H7 (cell line): ENCODE results near the gene CBL. TPM values are rescaled to one million over a fixed set of nuclear protein-coding genes. Genes with fewer than 3 reads are reported as not detected.
A peak's percentile ranks its signal among the peaks of the same experiment; 100 is the strongest.

ENCODE experiments used
- DNase-seq: peaks from one replicate; pipeline ENCODE4 v3.0.0; 2012
- H3K27me3 ChIP-seq: 2 replicates; pipeline ENCODE4 v1.6.0; 2011; ENCODE audit warnings: mild to moderate bottlenecking, low read length; ENCODE audit not compliant: control insufficient read depth, insufficient read depth
- H3K36me3 ChIP-seq: replicated peaks from 2 replicates; pipeline ENCODE4 v1.5.1; 2011; ENCODE audit warnings: low read length; ENCODE audit not compliant: control insufficient read depth, insufficient read depth
- H3K4me3 ChIP-seq: 2 replicates; pipeline ENCODE4 v1.5.1; 2011; ENCODE audit warnings: low read depth, mild to moderate bottlenecking, control low read depth, low read length, moderate library complexity; ENCODE audit not compliant: insufficient read depth
- total RNA-seq: library from RNA; depleted of rRNA; stranded (reverse); fragments of >200 nt; shearing (Covaris generic); gene quantifications from 2 replicates; pipeline ENCODE4 v1.2.3, GENCODE V29; 2014

The CBL gene
- total RNA-seq, 1 experiment from 2014 or later, result 16.1 TPM

GRCh38 chr11:119322921-119323531 lies 116.9 kb downstream of the CBL start:
- Histone ChIP-seq H3K27me3 (no peaks in the 10 kb centered on the region), H3K4me3 (no peak overlapping the region), H3K36me3 (no peaks in the 10 kb centered on the region)
- no peak for DNase-seq

- no peaks in the 10 kb centered on the region for H3K27me3 ChIP-seq
- H3K36me3 ChIP-seq, result no peaks in the 10 kb centered on the region
- no peak overlapping the region for H3K4me3 ChIP-seq
- peak; percentile 85 for DNase-seq
These were observed 117.4 kb downstream of the CBL start for GRCh38 chr11:119323532-119324033.

- DNase-seq, result no peak
- H3K36me3 ChIP-seq, result no peaks in the 10 kb centered on the region
- H3K27me3 ChIP-seq, result no peaks in the 10 kb centered on the region
- no peak overlapping the region for H3K4me3 ChIP-seq
These were observed 118.0 kb downstream of the CBL start for GRCh38 chr11:119324189-119324588.

- no peak for DNase-seq
- Histone ChIP-seq H3K36me3 (no peaks in the 10 kb centered on the region), H3K27me3 (no peaks in the 10 kb centered on the region), H3K4me3 (no peak overlapping the region)
These were observed 123.2 kb downstream of the CBL start for GRCh38 chr11:119329320-119329719.

- DNase-seq, result no peak
- Histone ChIP-seq H3K4me3 (no peak overlapping the region), H3K36me3 (no peaks in the 10 kb centered on the region), H3K27me3 (no peaks in the 10 kb centered on the region)
These were observed 124.1 kb downstream of the CBL start for GRCh38 chr11:119330237-119330636.

GRCh38 chr11:119332111-119332765 lies 126.1 kb downstream of the CBL start:
- no peak overlapping the region for H3K4me3 ChIP-seq
- DNase-seq, result peak; percentile 3
- no peaks in the 10 kb centered on the region for H3K27me3 ChIP-seq
- H3K36me3 ChIP-seq, result peaks cover 7% of the 10 kb centered on the region

GRCh38 chr11:119334174-119334930 lies 128.2 kb downstream of the CBL start, which contains the start of gene RNF26:
RNF26 (plus strand) TSS chr11:119334527; CDS start chr11:119335123, 596 bp downstream.
- H3K4me3 ChIP-seq, result peak within 1 kb of the TSS; percentile 84
- peaks cover 8% of the 10 kb centered on the region for H3K27me3 ChIP-seq
- peaks cover 7% of the 10 kb centered on the region for H3K36me3 ChIP-seq
- peak; percentile 99 for DNase-seq

- peaks cover 14% of the 10 kb centered on the region for H3K27me3 ChIP-seq
- peak; percentile 20 for DNase-seq
These were observed 129.0 kb downstream of the CBL start for GRCh38 chr11:119335091-119335654.

GRCh38 chr11:119335655-119336543 lies 129.8 kb downstream of the CBL start:
- Histone ChIP-seq H3K4me3 (no peak overlapping the region), H3K27me3 (peaks cover 21% of the 10 kb centered on the region), H3K36me3 (peaks cover 7% of the 10 kb centered on the region)
- peak; percentile 24 for DNase-seq

More at GRCh38 chr11:119335091-119335654, 129.0 kb downstream of the CBL start:
- Histone ChIP-seq H3K4me3 (peak overlapping the region; percentile 84), H3K36me3 (peaks cover 7% of the 10 kb centered on the region)

GRCh38 chr11:119336744-119337469 lies 130.8 kb downstream of the CBL start:
- Histone ChIP-seq H3K4me3 (peak overlapping the region; percentile 27), H3K27me3 (peaks cover 31% of the 10 kb centered on the region), H3K36me3 (peaks cover 7% of the 10 kb centered on the region)
- DNase-seq, result peak; percentile 14

GRCh38 chr11:119337581-119338317 lies 131.6 kb downstream of the CBL start:
- peaks cover 38% of the 10 kb centered on the region for H3K27me3 ChIP-seq
- peak overlapping the region; percentile 27 for H3K4me3 ChIP-seq
- peaks cover 7% of the 10 kb centered on the region for H3K36me3 ChIP-seq
- peak; percentile 90 for DNase-seq

GRCh38 chr11:119338318-119338890 lies 132.3 kb downstream of the CBL start:
- Histone ChIP-seq H3K36me3 (peaks cover 7% of the 10 kb centered on the region), H3K4me3 (peak overlapping the region; percentile 27), H3K27me3 (peaks cover 38% of the 10 kb centered on the region)
- peak; percentile 93 for DNase-seq
